BLaER1 treated with 17β-estradiol and CSF1 and Interleukin-3, amounts not matched to agents 10 nM and 100 nM (cell line): ENCODE measurements around the gene MT3.
A peak's percentile ranks its signal among the peaks of the same experiment; 100 is the strongest.

ENCODE experiments used
- H3K27ac ChIP-seq, 11 experiments: shearing (Covaris generic); formaldehyde crosslinking; 2 replicates each; pipeline ENCODE4 v1.8.1; 2022
- H3K27me3 ChIP-seq, 11 experiments: shearing (Covaris generic); formaldehyde crosslinking; 2 replicates each; pipeline ENCODE4 v1.8.1; 2022
- H3K36me3 ChIP-seq, 11 experiments: shearing (Covaris generic); formaldehyde crosslinking; 2 replicates each; pipeline ENCODE4 v1.8.1; 2022
- H3K4me1 ChIP-seq, 10 experiments: shearing (Covaris generic); formaldehyde crosslinking; 2 replicates each; pipeline ENCODE4 v1.8.1; 2022
- H3K4me2 ChIP-seq, 11 experiments: shearing (Covaris generic); formaldehyde crosslinking; 2 replicates each; pipeline ENCODE4 v1.8.1; 2022
- H3K4me3 ChIP-seq, 10 experiments: shearing (Covaris generic); formaldehyde crosslinking; 2 replicates each; pipeline ENCODE4 v1.8.1; 2022
- H3K9ac ChIP-seq, 11 experiments: shearing (Covaris generic); formaldehyde crosslinking; 2 replicates each; pipeline ENCODE4 v1.8.1; 2022
- H3K9me3 ChIP-seq, 11 experiments: shearing (Covaris generic); formaldehyde crosslinking; replicated peaks in 1 of 11; 2 replicates each; pipeline ENCODE4 v1.8.1; 2022
- H4K20me1 ChIP-seq, 11 experiments: shearing (Covaris generic); formaldehyde crosslinking; 2 replicates each; pipeline ENCODE4 v1.8.1; 2022
- Cebpa-rat ChIP-seq, 11 experiments: shearing (Covaris generic); IDR thresholded peaks; 2 replicates each; pipeline ENCODE4 v1.8.1; 2022

MT3 gene

GRCh38 chr16:56628486-56629350 lies 39.4 kb downstream of the MT3 start:
- TF ChIP-seq Cebpa-rat (IDR thresholded peaks at IDR 0.05): no peak
- Histone ChIP-seq H4K20me1 (peaks cover 0 to 43% (median 20%) of the 10 kb centered on the region in 11 experiments; a peak in 15 of 22 replicates), H3K4me3 (no peak overlapping the region), H3K4me2 (no peak overlapping the region), H3K9ac (no peak overlapping the region), H3K27ac (no peak overlapping the region), H3K4me1 (peaks cover 8 to 25% (median 12%) of the 10 kb centered on the region in 10 experiments; a peak in 17 of 20 replicates), H3K9me3 (peaks cover 0 to 9% (median 0%) of the 10 kb centered on the region in 11 experiments; a peak in 1 of 22 replicates), H3K27me3 (peaks cover 98 to 100% (median 99%) of the 10 kb centered on the region in 11 experiments), H3K36me3 (no peaks in the 10 kb centered on the region)

- Histone ChIP-seq H3K4me2 (no peak overlapping the region), H3K27ac (no peak overlapping the region), H3K4me3 (no peak overlapping the region), H3K4me1 (peaks cover 8 to 25% (median 12%) of the 10 kb centered on the region in 10 experiments; a peak in 17 of 20 replicates), H3K9me3 (peaks cover 0 to 9% (median 0%) of the 10 kb centered on the region in 11 experiments; a peak in 1 of 22 replicates), H4K20me1 (peaks cover 0 to 45% (median 20%) of the 10 kb centered on the region in 11 experiments; a peak in 15 of 22 replicates), H3K36me3 (no peaks in the 10 kb centered on the region), H3K9ac (no peak overlapping the region), H3K27me3 (peaks cover 100% of the 10 kb centered on the region in 11 experiments)
- TF ChIP-seq Cebpa-rat (IDR thresholded peaks at IDR 0.05): no peak
These were observed 40.2 kb downstream of the MT3 start for GRCh38 chr16:56629531-56629930.

- Histone ChIP-seq H3K9me3 (peaks cover 0 to 5% (median under 1%) of the 10 kb centered on the region in 11 experiments; a peak in 10 of 22 replicates), H3K27ac (no peak overlapping the region), H3K36me3 (no peaks in the 10 kb centered on the region), H3K9ac (no peak overlapping the region), H3K4me3 (no peak overlapping the region), H3K4me1 (peaks cover 8 to 24% (median 12%) of the 10 kb centered on the region in 10 experiments; a peak in 17 of 20 replicates), H4K20me1 (peaks cover 0 to 48% (median 26%) of the 10 kb centered on the region in 11 experiments; a peak in 15 of 22 replicates), H3K4me2 (peak overlapping the region in 1 of 11 experiments; percentile 24; a peak in 2 of 22 replicates), H3K27me3 (peaks cover 100% of the 10 kb centered on the region in 11 experiments)
- no peak for TF ChIP-seq Cebpa-rat (IDR thresholded peaks at IDR 0.05)
These were observed 40.8 kb downstream of the MT3 start for GRCh38 chr16:56630134-56630533.

GRCh38 chr16:56631197-56631596 lies 41.9 kb downstream of the MT3 start:
- H3K9ac ChIP-seq: no peak overlapping the region
- no peak overlapping the region for H3K4me2 ChIP-seq
- no peak overlapping the region for H3K27ac ChIP-seq
- H3K36me3 ChIP-seq: no peaks in the 10 kb centered on the region
- H3K27me3 ChIP-seq: peaks cover 100% of the 10 kb centered on the region in 11 experiments
- H3K4me1 ChIP-seq: peaks cover 0 to 14% (median 4%) of the 10 kb centered on the region in 10 experiments; a peak in 5 of 20 replicates
- H3K9me3 ChIP-seq: peaks cover 0 to 11% (median 6%) of the 10 kb centered on the region in 11 experiments; a peak in 11 of 22 replicates
- H4K20me1 ChIP-seq: peaks cover 0 to 56% (median 31%) of the 10 kb centered on the region in 11 experiments; a peak in 15 of 22 replicates
- no peak overlapping the region for H3K4me3 ChIP-seq
- no peak; a peak in 1 of 22 replicates for TF ChIP-seq Cebpa-rat (IDR thresholded peaks at IDR 0.05)

- Histone ChIP-seq H3K9me3 (peaks cover 0 to 11% (median 6%) of the 10 kb centered on the region in 11 experiments; a peak in 11 of 22 replicates), H3K27ac (no peak overlapping the region), H3K9ac (no peak overlapping the region), H4K20me1 (peaks cover 0 to 62% (median 37%) of the 10 kb centered on the region in 11 experiments; a peak in 15 of 22 replicates), H3K27me3 (peaks cover 100% of the 10 kb centered on the region in 11 experiments), H3K36me3 (no peaks in the 10 kb centered on the region), H3K4me2 (0 out of 22 replicates have a peak overlapping the region, but pooled peaks of 1 of the 11 experiments have one; percentile 37), H3K4me1 (peaks cover 0 to 14% (median 4%) of the 10 kb centered on the region in 10 experiments; a peak in 5 of 20 replicates), H3K4me3 (peak overlapping the region in 1 of 10 experiments; percentile 18; a peak in 1 of 20 replicates)
- no peak for TF ChIP-seq Cebpa-rat (IDR thresholded peaks at IDR 0.05)
These were observed 42.5 kb downstream of the MT3 start for GRCh38 chr16:56631832-56632155.

GRCh38 chr16:56632156-56632847 lies 43.0 kb downstream of the MT3 start, which contains the start of gene MT1M:
MT1M (plus strand) TSS chr16:56632659; CDS start chr16:56632732, 73 bp downstream.
- Histone ChIP-seq H3K9ac (no peak within 1 kb of the TSS), H3K27me3 (peaks cover 100% of the 10 kb centered on the region in 11 experiments), H3K36me3 (no peaks in the 10 kb centered on the region), H4K20me1 (peaks cover 0 to 63% (median 38%) of the 10 kb centered on the region in 11 experiments; a peak in 15 of 22 replicates), H3K4me3 (peak within 1 kb of the TSS in 2 of 10 experiments; percentile 18; a peak in 2 of 20 replicates), H3K27ac (no peak within 1 kb of the TSS), H3K9me3 (peaks cover 0 to 11% (median 6%) of the 10 kb centered on the region in 11 experiments; a peak in 12 of 22 replicates), H3K4me2 (peak within 1 kb of the TSS in 5 of 11 experiments; percentile 5 to 55 (median 18); a peak in 6 of 22 replicates), H3K4me1 (peaks cover 0 to 14% (median 4%) of the 10 kb centered on the region in 10 experiments; a peak in 5 of 20 replicates)
- TF ChIP-seq Cebpa-rat (IDR thresholded peaks at IDR 0.05): no peak

- H3K4me1 ChIP-seq: peaks cover 0 to 14% (median 4%) of the 10 kb centered on the region in 10 experiments; a peak in 5 of 20 replicates
These were observed 43.6 kb downstream of the MT3 start for GRCh38 chr16:56632848-56633365.

GRCh38 chr16:56633535-56633934 lies 44.2 kb downstream of the MT3 start:
- Histone ChIP-seq H3K27ac (no peak overlapping the region), H3K4me2 (no peak overlapping the region), H3K4me3 (no peak overlapping the region), H4K20me1 (peaks cover 0 to 69% (median 48%) of the 10 kb centered on the region in 11 experiments; a peak in 15 of 22 replicates), H3K9me3 (peaks cover 4 to 23% (median 13%) of the 10 kb centered on the region in 11 experiments; a peak in 18 of 22 replicates), H3K4me1 (peaks cover 0 to 14% (median 4%) of the 10 kb centered on the region in 10 experiments; a peak in 5 of 20 replicates), H3K9ac (no peak overlapping the region), H3K36me3 (no peaks in the 10 kb centered on the region), H3K27me3 (peaks cover 100% of the 10 kb centered on the region in 11 experiments)
- no peak for TF ChIP-seq Cebpa-rat (IDR thresholded peaks at IDR 0.05)

More at GRCh38 chr16:56632848-56633365, 43.6 kb downstream of the MT3 start:
- H3K4me2 ChIP-seq: no peak overlapping the region; a peak in 1 of 22 replicates
- TF ChIP-seq Cebpa-rat (IDR thresholded peaks at IDR 0.05): no peak
- H4K20me1 ChIP-seq: peaks cover 0 to 63% (median 42%) of the 10 kb centered on the region in 11 experiments; a peak in 15 of 22 replicates
- H3K27me3 ChIP-seq: peaks cover 100% of the 10 kb centered on the region in 11 experiments
- no peak overlapping the region for H3K4me3 ChIP-seq
- peaks cover 0 to 16% (median 7%) of the 10 kb centered on the region in 11 experiments; a peak in 16 of 22 replicates for H3K9me3 ChIP-seq
- H3K9ac ChIP-seq: no peak overlapping the region
- H3K27ac ChIP-seq: no peak overlapping the region
- H3K36me3 ChIP-seq: no peaks in the 10 kb centered on the region
